ENCODE data around the gene CC2D2A.
"Not testable (repeated sequence)": the region's sequence is repeated elsewhere in the genome, so short reads cannot be mapped to it uniquely, and the experiment has no call there.

The CC2D2A gene

GRCh38 chr4:15470128-15470475, 420 bp downstream of the CC2D2A start:
- DNase-seq = no peak

DNA sequence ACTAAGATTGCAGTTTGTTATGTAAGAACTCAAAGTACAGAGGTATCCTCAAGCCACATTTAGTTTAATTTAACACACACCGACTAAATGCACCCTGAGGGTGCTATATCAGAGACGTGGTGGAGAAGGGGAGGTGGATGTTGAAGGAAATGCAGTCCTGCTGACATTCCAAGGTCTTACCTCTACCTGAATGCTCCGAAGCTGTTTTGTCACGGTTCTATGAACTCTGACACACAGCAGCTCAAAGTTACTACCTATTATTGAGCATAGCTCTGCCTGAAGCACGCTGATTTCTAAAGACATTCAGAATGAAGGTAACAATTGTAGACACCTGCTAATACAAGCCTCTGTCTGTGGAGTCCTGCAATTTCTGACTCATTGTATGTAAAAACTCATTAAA, 6.7 kb downstream of the CC2D2A start:
- DNase-seq = no peak

DNA sequence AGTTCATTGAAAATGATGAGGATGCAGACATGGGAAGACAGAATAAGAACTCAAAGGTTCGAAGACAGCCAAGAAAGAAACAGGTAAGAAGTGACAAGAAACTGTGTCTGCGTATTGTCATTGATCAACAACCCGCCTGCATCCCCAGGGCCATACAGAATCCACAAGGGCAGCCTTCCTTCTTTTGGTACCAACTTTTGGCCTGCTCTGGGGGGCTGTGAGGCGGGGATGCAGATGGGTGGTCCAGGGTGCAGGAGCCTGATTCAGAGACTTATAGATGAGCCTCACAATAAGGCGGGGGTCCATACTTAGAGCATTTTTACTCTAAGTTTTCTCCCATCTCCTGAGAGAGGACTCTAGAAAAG, 9.0 kb downstream of the CC2D2A start:
- DNase-seq = no peak

GRCh38 chr4:15479089-15479912, 9.6 kb downstream of the CC2D2A start:
- DNase-seq = no peak

DNA sequence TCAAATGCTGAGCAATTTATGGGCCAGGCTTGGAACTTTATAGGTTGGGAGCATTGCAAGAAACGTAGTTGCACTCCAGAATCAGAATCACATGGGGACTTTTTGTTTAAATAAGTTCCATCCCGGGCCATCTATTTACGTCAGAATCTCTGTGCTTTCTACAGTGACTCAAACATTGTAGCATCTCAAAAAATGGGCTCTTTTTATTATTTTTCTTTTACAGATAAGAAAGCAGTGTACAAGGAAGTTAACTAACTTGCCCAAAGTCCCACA, 10.2 kb downstream of the CC2D2A start:
- no peak for DNase-seq

GRCh38 chr4:15481961-15482745, 12.5 kb downstream of the CC2D2A start:
- no peak for DNase-seq

DNA sequence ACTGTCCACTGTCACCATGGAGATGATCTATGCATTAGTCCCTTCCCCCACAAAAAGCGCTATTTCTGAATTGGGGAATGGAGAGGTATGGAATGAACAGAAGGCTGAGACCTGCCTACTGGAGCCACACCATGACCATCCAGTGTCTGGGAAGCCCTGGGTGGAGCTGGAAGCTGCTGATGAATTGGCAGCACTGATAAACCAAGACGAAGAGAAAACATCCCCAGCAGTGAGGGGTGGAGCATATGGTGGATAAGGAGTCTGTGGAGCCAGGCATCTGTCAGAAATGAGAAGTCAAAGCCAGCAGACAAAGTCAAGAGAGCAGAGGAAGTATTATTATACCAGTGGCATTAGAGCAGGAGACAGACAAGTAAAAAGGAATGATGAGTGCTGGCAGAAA, 13.2 kb downstream of the CC2D2A start:
- no peak for DNase-seq

DNA sequence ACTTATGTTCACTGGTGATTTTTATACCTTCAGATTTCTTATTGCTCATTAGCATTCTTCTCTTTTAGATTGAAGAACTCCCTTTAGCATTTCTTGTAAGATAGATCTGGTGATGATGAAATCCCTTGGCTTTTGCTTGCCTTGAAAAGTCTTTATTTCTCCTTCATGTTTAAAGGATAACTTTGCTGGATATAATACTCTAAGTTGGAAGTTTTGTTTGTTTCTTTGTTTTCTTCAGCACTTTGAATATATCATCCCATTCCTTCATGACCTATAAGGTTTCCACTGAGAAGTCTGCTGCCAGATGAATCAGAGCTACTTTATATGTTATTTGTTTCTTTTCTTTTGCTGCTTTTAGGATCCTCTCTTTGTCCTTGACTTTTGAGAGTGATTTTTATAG, 18.5 kb downstream of the CC2D2A start:
- DNase-seq = no peak

DNA sequence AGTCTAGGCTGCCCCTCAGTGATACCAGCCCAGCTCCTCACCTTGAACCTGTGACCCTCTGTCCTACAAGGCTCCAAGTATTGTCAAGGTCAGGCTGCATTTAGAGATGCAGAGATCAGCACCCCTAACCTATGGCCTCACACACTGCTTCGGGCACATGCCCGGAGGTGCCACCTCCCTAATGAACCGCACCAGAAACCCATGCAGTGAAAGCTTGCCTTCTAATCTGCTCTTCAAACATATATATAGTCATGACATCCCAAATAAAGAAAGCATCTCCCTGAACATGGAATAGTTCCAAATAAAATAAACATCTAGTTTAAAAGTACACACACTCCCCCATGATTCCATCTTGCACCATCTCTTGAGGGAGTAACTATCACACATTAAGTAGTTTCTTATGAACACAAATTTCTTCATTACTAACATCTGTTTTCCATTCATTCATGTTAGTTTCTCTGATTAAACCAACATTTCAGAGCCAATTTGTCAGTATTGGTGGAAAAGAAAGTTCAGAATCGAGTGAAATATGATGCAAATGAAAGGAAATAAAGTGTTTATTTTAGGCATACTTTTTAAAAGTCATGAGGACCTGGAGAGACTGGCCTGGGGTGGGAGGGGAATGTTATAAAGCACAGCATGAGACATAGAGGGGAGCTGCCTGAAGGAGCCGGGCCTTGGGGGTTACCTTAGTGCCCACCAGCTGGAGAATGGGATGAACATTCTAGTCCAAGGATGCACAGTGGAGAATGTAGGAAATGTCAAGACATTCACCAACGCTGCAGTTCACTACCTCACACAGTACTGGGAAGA, 19.2 kb downstream of the CC2D2A start:
- no peak for DNase-seq

DNA sequence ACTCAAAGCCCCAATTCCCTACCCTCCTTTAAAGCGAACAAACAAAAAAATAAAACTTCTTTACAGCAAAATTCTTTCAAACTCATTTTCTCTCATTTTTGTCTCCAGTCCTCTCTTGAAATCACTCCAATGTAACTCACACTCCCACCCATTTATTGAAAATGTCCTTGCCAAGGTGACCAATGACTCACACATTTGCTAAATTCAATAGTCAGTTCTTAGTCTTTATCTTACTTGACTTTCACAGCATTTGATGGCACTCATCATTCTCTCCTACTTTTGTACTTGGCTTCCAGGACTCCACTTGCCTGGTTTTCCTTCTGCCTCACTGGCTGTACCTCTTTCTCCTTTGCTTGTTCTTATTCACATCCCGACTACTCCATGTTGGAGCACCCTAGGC, 19.9 kb downstream of the CC2D2A start:
- DNase-seq = no peak

DNA sequence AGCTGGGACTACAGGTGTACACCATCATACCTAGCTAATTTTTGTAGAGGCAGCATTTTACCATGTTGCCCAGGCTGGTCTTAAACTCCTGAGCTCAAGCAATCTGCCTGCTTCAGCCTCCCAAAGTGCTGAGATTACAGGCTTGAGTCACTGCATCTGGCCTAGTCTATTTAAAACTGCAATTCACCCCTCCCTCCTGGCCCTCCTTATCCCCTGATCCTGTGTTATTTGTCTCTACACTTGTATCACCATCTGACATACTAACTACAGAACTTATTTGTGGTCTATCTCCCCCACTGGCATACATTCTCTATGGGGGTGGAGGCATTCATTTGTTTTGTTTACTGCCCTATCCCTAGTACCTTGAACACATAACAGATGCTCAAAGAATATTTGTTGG, 23.7 kb downstream of the CC2D2A start:
- DNase-seq = no peak

DNA sequence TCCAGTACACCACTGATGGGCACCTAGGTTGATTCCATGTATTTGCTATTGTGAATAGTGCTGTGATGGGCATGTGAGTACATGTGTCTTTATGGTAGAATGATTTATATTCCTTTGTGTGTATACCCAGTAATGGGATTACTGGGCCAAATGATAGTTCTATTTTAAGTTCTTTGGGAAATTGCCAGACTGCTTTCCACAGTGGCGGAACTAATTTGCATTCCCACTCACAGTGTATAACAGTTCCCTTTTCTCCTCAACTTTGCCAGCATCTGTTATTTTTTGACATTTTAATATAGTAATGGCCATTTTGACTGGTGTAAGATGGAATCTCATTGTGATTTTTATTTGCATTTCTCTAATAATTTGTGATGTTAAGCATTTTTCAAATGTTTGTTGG, 25.9 kb downstream of the CC2D2A start:
- no peak for DNase-seq

GRCh38 chr4:15498356-15498755, 28.7 kb downstream of the CC2D2A start:
- no peak for DNase-seq

DNA sequence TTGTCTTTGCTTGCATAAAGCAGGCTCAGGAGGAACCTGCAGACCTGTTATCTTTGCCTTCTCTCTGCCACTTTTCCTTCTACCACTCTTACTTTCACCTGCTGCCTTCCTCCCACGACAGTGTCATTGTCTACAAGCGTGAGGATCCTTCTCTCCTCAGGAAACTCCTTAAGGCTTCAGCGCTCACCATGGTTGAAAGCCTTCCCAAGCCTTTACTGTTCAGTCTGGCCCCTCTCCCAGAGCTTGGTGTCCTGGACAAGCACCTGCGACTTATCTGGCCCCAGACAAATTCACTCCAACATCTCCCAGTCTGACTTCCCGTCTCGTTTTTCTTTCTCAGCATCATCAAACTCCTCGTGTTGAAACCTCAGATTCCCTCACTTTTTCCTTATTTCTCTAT, 31.0 kb downstream of the CC2D2A start:
- DNase-seq = no peak

DNA sequence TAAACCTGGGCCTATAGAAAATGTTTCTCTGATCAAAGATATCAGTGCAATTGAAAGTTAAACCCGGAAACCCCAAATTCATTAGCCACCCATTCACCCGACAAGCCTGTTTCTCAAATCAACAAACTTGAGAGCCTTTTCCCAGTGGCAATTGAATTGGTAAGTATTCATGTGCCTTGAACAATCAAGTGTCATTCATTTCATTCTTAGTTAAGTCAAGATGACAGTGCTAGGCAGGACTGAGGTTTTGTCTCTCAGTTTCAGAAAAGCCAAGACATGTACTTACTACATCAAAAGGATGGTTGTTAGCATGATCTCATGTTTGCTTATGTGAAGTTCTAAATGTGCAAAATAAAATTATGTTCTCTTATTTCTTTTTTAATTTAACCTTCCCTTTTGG, 32.3 kb downstream of the CC2D2A start:
- no peak for DNase-seq

- DNase-seq = no peak
These were observed 32.7 kb downstream of the CC2D2A start for GRCh38 chr4:15502384-15502783.

DNA sequence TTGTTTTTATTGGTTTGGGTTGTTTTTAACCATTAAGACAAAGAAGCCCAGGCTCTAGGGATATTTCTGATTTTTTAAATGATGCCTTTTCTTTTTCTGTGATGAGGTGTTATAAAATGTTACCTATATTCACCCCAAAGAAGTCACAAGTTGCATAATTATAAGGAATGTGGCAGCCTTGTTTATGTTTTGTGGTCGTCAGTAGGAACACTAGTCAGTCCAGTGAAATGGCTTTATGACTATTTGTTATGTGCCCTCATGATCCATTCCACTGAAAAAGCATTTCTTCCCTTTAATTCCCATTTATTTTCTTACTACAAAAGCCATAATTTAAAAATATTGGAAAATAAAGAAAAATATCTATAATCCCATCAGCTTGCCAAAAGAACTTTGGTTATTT, 34.4 kb downstream of the CC2D2A start:
- no peak for DNase-seq

- no peak for DNase-seq
These were observed 36.8 kb downstream of the CC2D2A start for GRCh38 chr4:15506464-15506863.

- no peak for DNase-seq
These were observed 38.0 kb downstream of the CC2D2A start for GRCh38 chr4:15507679-15508078.

DNA sequence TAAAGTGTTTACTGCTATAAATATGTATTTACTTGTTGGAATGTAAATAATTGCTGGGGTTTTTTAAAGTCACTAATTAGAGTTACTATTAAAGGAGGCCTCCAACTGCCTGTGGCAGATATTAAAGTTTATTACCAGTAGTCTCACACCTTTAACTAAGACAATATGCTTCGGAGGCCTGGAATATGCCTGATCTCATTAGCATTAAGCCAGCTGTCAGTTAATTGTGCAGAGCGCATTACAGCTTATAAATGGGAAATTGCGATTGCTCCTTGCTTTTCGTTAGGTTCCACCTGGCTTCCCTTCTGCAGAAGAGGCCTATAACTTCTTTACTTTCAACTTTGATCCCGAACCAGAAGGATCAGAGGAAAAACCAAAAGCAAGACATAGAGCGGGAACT, 41.3 kb downstream of the CC2D2A start:
- no peak for DNase-seq

- no peak for DNase-seq
These were observed 43.9 kb downstream of the CC2D2A start for GRCh38 chr4:15513545-15513944.

DNA sequence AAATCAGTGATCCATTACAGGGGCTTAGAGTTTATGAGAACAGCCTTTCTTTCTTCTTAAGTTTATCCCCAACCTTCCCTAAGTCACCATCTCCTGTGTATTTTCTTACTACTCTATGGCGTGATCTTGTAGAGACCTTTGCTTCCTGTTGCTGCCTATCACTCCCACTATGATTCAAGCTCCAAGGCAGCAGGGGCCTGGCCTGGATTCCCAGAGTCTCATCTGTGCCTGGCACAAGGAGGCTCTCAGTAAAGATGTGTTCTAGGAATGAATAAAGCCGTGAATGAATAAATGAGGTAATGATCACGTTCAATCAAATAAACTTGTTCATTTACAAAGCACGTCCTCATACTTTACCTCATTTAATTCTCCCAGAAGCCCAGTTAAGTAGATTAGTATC, 45.4 kb downstream of the CC2D2A start:
- DNase-seq = no peak

- DNase-seq = no peak
These were observed 46.8 kb downstream of the CC2D2A start for GRCh38 chr4:15516494-15516893.

- DNase-seq = not testable (repeated sequence)
These were observed 48.0 kb downstream of the CC2D2A start for GRCh38 chr4:15517681-15518080.

All from bone marrow (tissue), 2 donors.